ENCODE results near the gene RNF222.

- TF ChIP-seq CTCF (IDR thresholded peaks at IDR 0.05) (no peak), POLR2AphosphoS5 (IDR thresholded peaks at IDR 0.05) (no peak)
Observed at GRCh38 chr17:8442310-8442709, 44.7 kb upstream of the RNF222 start.
